Measurements from ENCODE around the gene LY9. TPM values are rescaled to one million over a fixed set of nuclear protein-coding genes. Genes with fewer than 3 reads are reported as not detected.

LY9 gene, protein sequence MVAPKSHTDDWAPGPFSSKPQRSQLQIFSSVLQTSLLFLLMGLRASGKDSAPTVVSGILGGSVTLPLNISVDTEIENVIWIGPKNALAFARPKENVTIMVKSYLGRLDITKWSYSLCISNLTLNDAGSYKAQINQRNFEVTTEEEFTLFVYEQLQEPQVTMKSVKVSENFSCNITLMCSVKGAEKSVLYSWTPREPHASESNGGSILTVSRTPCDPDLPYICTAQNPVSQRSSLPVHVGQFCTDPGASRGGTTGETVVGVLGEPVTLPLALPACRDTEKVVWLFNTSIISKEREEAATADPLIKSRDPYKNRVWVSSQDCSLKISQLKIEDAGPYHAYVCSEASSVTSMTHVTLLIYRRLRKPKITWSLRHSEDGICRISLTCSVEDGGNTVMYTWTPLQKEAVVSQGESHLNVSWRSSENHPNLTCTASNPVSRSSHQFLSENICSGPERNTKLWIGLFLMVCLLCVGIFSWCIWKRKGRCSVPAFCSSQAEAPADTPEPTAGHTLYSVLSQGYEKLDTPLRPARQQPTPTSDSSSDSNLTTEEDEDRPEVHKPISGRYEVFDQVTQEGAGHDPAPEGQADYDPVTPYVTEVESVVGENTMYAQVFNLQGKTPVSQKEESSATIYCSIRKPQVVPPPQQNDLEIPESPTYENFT
- not detected in 2 replicates for total RNA-seq

DNA sequence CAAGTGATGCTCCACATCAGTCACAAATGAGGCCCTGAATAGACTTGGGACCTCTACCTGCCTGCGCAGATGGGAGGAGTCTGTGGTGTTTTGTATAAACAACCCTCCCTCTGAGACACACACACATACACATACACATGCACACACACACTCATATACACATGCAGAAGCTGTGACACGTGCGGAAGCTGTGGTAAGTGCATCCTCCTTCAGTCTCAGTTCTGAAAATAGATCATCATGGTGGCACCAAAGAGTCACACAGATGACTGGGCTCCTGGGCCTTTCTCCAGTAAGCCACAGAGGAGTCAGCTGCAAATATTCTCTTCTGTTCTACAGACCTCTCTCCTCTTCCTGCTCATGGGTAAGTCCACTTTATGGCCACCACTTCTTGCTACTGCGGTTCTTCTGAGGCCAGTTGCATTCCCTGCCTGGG, at the start of gene LY9:
LY9 (plus strand) TSS at position 224 of the 433 bp plus-strand sequence; CDS start at position 238, 14 bp downstream.

DNA sequence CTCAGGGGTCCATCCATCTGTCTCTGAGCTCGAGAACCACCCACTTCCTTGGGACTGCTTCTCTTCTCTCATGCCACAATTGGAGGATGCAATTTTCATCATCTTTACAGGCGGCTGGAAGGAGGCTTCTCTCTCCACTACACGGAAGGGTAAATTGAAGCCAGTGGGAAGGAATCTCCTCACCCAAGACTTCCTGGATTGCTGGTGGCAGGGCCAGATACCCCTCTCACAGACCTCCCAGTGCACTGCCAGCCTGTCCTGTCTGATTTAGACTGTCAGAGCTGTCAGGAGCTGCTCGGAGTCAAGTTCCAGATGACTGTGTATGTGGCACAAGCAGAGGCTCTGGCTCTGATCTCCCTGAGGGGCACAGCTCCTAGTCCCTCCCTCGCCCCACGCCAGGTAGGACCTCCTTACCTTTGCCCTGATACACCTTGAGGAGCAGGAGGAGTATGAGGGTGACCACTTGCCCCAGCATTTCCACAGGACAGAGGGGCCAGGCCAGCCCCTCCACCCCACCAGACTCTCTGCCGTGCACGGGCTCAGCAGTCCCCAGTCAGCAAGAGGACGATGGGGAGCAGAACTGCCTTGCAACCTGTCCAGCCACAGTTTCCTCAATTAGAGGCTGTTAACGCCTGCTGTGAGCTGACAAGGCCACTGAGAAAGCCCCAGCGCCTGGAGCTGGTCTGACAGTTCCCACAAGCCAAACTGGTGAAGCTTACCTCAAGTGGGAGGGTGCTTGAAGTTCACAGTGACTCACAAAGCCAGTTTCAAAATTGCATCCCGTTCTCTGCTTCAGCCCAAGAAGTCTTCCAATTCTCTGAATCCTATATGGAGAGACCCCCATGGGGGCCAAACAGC, 66.5 kb downstream of the LY9 start, which contains the start of gene CD244:
CD244 (minus strand) TSS at position 685 of the 858 bp plus-strand sequence; CDS start at position 475, 210 bp downstream.

Other genes with a start within 250 kb of the LY9 start
- gene CD84, start 216.7 kb upstream of the LY9 start, total RNA-seq = not detected in 2 replicates
- not detected in 2 replicates for gene SLAMF1, start 149.1 kb upstream of the LY9 start, total RNA-seq
- gene CD48, start 84.4 kb upstream of the LY9 start, total RNA-seq = not detected in 2 replicates
- 0.09 TPM in 1 of 2 replicates, not detected in the other for gene SLAMF7, start 56.9 kb upstream of the LY9 start, total RNA-seq
- 0.09 TPM in 1 of 2 replicates, not detected in the other for gene CD244, start 66.7 kb downstream of the LY9 start, total RNA-seq
- gene ITLN1, start 89.0 kb downstream of the LY9 start, total RNA-seq = 0.27 and 0.38 TPM in 2 replicates
- gene ITLN2, start 158.6 kb downstream of the LY9 start, total RNA-seq = 0.18 and 1.3 TPM in 2 replicates
- 143 and 151 TPM in 2 replicates for gene F11R, start 225.0 kb downstream of the LY9 start, total RNA-seq
- gene TSTD1, start 242.8 kb downstream of the LY9 start, total RNA-seq = 8.9 and 22.9 TPM in 2 replicates
- gene USF1, start 249.8 kb downstream of the LY9 start, total RNA-seq = 87.5 and 122 TPM in 2 replicates